BE2C (cell line): ENCODE data around the gene RCCD1.

Experiments
- DNase-seq: peaks from one replicate; pipeline ENCODE4 v3.0.0-alpha.2; 2020
- H3K27me3 ChIP-seq: fragments of 250-450 bp; sonication (Bioruptor Pico); 2 replicates; pipeline ENCODE4 v1.5.1; 2020; ENCODE audit warnings: mild to moderate bottlenecking
- H3K36me3 ChIP-seq: fragments of 250-450 bp; sonication (Bioruptor Pico); 2 replicates; pipeline ENCODE4 v1.5.1; 2020; ENCODE audit warnings: mild to moderate bottlenecking
- H3K4me1 ChIP-seq: fragments of 250-450 bp; sonication (Bioruptor Pico); 2 replicates; pipeline ENCODE4 v1.5.1; 2020
- H3K4me3 ChIP-seq: 2 replicates; pipeline ENCODE4 v1.5.1; 2011; ENCODE audit warnings: low read depth, low read length
- H3K9me3 ChIP-seq: fragments of 250-450 bp; sonication (Bioruptor Pico); 2 replicates; pipeline ENCODE4 v1.5.1; 2020
- CTCF ChIP-seq: IDR thresholded peaks from 2 replicates; pipeline ENCODE4 v1.5.1; 2012; ENCODE audit warnings: mild to moderate bottlenecking, low read depth, low read length

The RCCD1 gene

GRCh38 chr15:91001209-91001608 is 46.5 kb downstream of the RCCD1 start:
- Histone ChIP-seq H3K36me3 (peaks cover 27% of the 10 kb centered on the region), H3K4me1 (no peaks in the 10 kb centered on the region), H3K9me3 (no peaks in the 10 kb centered on the region), H3K4me3 (no peak overlapping the region), H3K27me3 (no peaks in the 10 kb centered on the region)
- no peak for DNase-seq
- no peak for TF ChIP-seq CTCF

GRCh38 chr15:91007266-91007665 is 52.6 kb downstream of the RCCD1 start:
- Histone ChIP-seq H3K4me1 (no peaks in the 10 kb centered on the region), H3K4me3 (no peak overlapping the region), H3K9me3 (no peaks in the 10 kb centered on the region), H3K36me3 (peaks cover 8% of the 10 kb centered on the region), H3K27me3 (no peaks in the 10 kb centered on the region)
- DNase-seq: no peak
- TF ChIP-seq CTCF: no peak
